SK-MEL-5 (cell line): ENCODE results near the gene CCDC68. TPM values are rescaled to one million over a fixed set of nuclear protein-coding genes. Genes with fewer than 3 reads are reported as not detected.
"Not testable (repeated sequence)": the region's sequence is repeated elsewhere in the genome, so short reads cannot be mapped to it uniquely, and the experiment has no call there.

Source experiments
- DNase-seq: peaks from one replicate; pipeline ENCODE4 v3.0.0-alpha.2; 2016; ENCODE audit warnings: low read depth, low spot score
- in situ Hi-C: cut with HindIII; loops from 2 replicates; pipeline ENCODE4 v1.10.0; 2016; ENCODE audit warnings: low sequenced_read_pairs, high pct_unique_total_duplicates, low pct_unique_long_range_greater_than_20kb
- polyA plus RNA-seq, 2 experiments: library from polyadenylated mRNA; depleted of rRNA; stranded (reverse); fragments of >200 nt; gene quantifications; 2 replicates each; pipeline ENCODE4 v1.2.3, GENCODE V29; 2015
- total RNA-seq: library from RNA; depleted of rRNA; stranded (reverse); fragments of >200 nt; shearing (Covaris generic); gene quantifications from 2 replicates; pipeline ENCODE4 v1.2.3, GENCODE V29; 2014; rRNA removed

The CCDC68 gene
- not detected in 2 replicates for total RNA-seq
- not detected in 2 replicates for polyA plus RNA-seq (2015; cell fraction: cytosol; rRNA removed)
- polyA plus RNA-seq (2015; cell fraction: nucleus; rRNA removed): 0.05 TPM in 1 of 2 replicates, not detected in the other

DNA sequence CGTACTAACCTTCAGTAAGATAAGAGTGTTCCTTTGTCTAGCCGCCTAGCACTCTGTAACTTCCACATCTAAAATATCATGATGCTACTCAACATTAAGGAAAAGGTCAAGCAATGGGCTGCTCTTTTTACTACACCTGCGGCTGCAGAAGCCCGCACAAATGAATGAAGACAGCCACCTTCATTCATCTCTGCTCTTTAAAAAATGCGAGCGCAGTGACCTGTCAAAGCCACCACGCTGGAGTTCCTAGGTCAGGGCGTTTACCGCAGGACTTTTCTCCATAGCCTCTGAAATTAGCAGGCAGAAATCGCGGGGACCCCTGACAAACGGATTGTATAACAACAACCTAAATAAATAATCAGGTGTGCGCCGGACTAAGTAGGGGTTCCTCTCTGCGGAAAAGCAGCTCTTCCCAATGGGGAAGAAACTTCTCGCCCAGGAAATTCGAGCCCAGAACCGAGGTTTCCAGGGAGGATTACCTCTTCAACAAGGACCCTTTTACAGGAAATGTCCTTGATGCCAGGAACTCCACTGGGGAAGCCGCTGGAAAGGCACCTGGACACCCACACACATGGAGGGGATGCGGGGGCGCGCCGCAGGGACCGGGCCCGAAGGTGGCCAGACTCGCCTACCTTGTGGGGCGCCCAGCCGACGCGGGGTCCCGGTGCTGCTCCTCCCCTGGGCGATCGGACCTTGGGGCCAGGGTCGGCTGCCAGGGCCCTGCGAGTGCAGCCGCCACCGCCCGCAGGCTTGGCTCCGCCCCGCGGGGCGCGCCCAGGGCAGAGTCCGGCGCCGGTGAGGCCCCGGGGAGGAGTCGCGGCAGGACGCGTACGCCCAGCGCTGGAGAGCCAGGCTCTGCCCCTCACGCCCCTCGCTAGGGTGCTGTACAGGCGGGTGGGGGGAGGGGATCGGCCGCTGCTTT is at the start of gene CCDC68:
Gene CCDC68, minus strand, starts transcription at position 758 of the 922 bp plus-strand sequence. CDS start 16,670 bp downstream, outside the sequence.
- no peak for DNase-seq
- in situ Hi-C loops: no loop called here

DNA sequence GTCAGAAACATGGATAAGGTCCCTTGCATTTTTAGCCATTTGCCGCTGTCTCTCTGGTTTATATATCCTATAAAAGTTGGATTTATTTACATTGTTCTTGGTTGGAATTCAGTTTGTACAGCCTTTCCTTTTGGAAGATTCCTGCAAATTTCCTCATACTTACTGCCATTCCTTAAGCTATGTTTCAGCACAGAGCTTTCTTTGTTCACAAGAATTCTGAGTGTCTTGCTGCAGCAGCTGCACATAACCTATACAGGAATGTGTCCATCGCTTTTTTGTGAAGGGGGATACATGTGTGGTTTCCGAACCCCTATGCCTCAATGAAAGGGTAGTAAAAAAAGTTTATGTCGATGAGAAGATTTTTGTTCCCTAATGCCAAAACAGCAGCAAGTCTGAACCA is 48.3 kb upstream of the CCDC68 start:
- in situ Hi-C loops: no loop called here
- DNase-seq: no peak

GRCh38 chr18:55003695-55004094 is 44.4 kb upstream of the CCDC68 start:
- DNase-seq: no peak

DNA sequence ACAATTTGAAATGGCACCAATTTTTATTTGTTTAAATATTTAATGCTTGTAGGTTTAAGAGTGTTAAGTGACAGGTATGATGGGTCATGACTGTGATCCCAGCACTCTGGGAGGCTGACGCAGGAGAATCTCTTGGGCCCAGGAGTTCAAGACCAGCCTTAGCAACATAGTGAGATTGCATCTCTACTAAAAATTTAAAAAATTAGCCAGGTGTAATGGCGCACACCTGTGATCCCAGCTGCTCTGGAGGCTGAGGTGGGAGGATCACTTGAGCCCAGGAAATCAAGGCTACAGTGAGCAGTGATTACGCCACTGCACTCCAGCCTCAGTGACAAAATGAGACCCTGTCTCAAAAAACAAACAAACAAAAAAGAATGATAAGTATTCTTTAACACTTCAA is 43.0 kb upstream of the CCDC68 start:
- DNase-seq: no peak
- in situ Hi-C loops: no loop called here

More at GRCh38 chr18:55003695-55004094, 44.4 kb upstream of the CCDC68 start:
- in situ Hi-C loops: no loop called here

GRCh38 chr18:55001394-55002024 is 42.2 kb upstream of the CCDC68 start:
- DNase-seq: no peak
- in situ Hi-C loops: no loop called here

GRCh38 chr18:55000529-55000928 is 41.3 kb upstream of the CCDC68 start:
- in situ Hi-C loops: no loop called here
- DNase-seq: no peak

DNA sequence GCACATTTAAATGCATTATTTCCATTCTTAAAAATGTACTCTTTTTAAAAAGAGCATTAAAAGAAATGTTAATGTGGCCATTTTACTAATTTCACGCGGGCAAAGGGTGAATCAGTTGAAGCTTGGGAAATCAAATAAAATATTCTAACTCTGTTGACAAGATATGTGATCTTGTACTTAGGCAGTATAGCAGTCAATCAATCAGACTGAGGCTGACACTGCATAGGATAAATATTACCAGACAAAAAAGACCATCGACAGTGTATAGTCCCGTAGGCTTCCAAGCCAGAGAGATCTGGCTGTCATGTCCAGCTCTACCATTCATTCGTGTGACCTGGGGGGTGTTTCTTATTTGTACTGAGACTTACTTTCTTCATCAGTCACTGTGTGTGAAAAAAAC is 39.8 kb upstream of the CCDC68 start:
- DNase-seq: no peak

DNA sequence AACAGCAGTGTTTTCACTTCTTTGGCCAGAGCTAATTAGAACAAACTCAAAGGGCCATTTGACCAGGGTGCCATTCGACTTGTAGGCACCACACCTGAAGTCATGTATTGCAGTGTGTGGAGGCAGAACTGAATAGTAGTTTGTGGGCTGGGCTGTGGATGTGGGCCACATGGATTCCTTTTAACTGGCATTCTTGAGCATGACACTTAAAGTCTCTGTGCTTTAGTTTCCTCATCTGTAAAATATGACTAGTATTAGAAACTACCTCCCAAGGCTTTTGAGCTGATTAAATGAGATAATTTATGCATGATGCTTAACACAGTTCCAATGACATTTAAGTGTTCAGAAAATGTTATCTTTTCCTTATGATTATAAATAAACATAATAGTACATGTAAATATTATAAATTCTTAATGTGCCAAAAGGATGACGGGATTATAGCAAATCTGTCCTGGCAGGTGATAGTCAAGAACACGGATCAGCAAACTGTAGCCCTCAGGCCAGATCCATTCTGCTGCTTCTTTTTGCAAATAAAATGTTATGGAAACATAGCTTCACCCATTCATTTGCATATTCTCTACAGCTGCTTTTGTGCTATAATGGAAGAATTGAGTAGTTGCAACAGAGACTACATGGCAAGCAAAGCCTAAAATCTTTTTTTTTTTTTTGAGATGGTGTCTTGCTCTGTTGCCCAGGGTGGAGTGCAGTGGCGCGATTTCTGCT is 36.3 kb upstream of the CCDC68 start:
- no peak for DNase-seq
- in situ Hi-C loops: no loop called here

More for the DNA sequence above, 39.8 kb upstream of the CCDC68 start:
- in situ Hi-C loops: no loop called here

- DNase-seq: no peak
- in situ Hi-C loops: no loop called here
Observed at GRCh38 chr18:54991981-54992380, 32.7 kb upstream of the CCDC68 start.

- DNase-seq: no peak
- in situ Hi-C loops: no loop called here
Observed at GRCh38 chr18:54984908-54985307, 25.6 kb upstream of the CCDC68 start.

DNA sequence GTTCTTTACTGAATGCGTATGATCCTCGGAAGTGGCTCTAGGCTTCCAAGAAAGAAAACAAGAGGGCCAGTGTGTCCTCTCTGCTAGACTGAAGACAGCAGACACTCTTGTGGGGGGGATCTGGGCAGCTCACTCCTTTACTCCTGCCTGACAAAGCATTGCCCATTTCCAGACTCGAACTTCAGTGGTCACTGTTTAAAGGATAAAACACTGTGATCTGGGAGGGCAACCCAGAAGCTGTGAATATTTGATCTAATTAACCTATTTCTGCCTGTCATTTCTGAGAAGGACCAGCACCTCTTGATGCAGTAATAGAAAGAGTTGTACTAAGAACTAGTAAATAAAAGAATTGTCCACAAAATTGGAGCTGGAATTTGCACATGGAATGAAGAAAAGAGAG is 24.5 kb upstream of the CCDC68 start:
- in situ Hi-C loops: no loop called here
- peak; percentile 59 for DNase-seq

DNA sequence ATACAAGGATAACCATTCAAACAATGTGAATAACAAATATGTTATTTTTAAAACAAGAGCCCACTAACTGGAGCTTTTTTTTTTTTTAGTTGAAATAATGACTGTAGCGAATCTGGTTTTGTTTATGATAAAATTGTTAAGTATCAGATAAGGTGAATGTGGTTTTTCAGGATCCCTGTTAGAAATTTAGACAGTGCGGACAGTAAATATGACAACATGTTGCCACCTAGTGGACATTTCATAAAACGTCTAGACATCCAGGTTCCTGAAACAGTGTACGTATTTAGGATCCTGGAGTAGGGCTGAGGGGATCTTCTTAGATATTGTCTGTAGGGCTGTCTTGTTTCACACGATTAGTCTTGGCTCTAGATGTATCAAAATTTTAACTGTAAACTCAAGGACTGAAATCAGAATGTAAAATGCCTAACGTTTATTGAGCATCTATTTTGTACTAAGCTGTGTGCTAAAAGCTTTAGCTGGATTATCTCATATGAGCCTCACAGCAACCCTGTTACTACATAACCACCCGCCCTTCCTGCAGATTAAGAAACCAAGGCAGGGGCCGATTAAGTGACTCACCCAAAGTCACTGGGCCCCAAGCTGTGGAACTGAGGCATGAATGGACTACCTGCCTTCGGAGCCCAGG is 23.9 kb upstream of the CCDC68 start:
- in situ Hi-C loops: no loop called here
- DNase-seq: peak; percentile 75

DNA sequence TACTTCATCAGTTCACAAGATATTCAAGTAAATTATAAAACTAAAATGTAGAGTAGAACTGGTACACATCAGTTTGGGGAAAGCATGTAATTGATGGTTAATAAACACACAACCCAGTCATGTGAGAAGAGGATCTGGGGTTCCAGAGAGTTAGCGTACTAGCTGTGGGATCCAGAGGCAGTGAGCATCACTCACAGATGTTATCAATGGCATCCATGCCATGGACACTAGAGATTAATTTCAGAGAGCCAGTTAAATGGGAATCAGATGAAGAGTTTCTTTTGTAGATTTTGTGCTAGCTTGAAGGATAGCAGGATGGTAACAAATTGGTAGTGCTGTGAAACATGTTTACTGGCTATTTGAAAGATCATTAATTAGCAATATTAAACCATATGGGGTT is 21.8 kb upstream of the CCDC68 start:
- in situ Hi-C loops: no loop called here
- DNase-seq: no peak

DNA sequence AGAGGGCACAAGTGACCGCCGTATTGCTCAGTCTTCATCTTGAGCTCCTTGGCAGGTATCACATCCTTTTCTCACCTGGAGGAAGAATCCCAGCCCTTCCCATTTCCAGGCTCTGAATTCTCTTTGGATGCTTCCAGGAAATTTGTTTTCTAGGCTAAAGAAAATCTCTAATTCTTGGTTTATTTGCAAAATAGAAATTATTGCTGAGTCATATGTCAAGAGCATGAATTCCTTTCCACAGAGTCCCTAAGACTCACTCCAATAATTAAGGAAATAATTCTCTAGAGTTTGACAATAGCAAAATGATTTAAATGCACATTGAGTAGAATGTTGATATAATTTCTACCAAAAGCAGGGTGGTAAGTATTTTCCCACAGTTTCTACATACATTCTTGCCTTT is 16.3 kb upstream of the CCDC68 start:
- in situ Hi-C loops: no loop called here
- no peak for DNase-seq

DNA sequence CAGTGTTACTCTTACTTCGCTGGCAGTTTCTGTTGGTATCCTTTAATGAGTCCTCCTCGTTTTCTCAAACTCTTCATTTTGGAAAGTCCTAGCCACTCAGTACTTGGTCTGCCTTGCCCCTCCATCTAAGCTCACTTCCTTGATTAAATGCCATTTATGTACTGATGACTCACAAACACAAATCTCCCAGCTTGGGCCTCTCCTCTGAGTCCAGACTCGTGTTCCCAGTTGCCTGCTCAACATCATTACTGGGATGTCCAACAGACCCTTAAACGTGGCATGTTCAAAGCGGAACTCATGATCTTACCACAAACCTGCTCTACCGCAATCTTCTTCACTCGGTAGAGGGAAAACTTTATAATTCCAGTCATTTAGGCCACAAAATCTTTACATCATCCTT is 13.8 kb upstream of the CCDC68 start:
- in situ Hi-C loops: no loop called here
- no peak for DNase-seq

DNA sequence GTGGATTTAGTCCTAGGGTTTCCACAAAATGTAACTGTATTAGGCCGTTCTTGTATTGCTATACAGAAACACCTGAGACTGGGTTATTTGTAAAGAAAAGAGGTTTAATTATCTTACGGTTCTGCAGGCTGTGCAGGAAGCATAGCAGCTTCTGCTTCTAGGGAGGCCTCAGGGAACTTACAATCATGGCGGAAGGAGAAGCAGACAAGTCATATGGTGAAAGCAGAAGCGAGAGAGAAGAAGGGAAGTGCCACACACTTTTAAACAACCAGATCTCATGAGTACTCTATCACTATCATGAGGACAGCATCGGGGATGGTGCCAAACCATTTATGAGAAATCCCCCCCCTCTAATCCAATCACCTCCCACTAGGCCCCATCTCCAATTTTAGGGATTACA is 9.5 kb upstream of the CCDC68 start:
- no peak for DNase-seq
- in situ Hi-C loops: no loop called here

DNA sequence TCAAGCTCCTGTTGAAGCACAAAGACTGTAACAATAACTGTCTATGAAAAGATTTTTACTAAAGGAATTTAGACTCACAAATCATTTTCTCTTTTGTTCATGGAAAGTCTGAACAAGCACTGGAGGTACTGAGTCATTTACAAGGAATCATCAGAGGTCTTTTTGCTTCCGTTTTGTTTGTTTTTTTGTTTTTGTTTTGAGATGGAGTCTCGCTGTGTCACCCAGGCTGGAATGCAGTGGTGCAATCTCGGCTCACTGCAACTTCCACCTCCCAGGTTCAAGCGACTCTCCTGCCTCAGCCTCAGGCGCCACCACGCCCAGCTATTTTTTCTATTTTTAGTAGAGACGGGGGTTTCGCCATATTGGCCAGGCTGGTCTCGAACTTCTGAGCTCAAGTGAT is 9.0 kb upstream of the CCDC68 start:
- in situ Hi-C loops, DNase-seq: not testable (repeated sequence)

GRCh38 chr18:54967786-54968185 is 8.5 kb upstream of the CCDC68 start:
- DNase-seq: no peak
- in situ Hi-C loops: no loop called here
